HS-27A (cell line): ENCODE results near the gene SLC24A4.

Source experiments
- DNase-seq: peaks from one replicate; pipeline ENCODE4 v3.0.0-alpha.2; 2012; ENCODE audit warnings: low read depth, missing footprints

Gene SLC24A4

DNA sequence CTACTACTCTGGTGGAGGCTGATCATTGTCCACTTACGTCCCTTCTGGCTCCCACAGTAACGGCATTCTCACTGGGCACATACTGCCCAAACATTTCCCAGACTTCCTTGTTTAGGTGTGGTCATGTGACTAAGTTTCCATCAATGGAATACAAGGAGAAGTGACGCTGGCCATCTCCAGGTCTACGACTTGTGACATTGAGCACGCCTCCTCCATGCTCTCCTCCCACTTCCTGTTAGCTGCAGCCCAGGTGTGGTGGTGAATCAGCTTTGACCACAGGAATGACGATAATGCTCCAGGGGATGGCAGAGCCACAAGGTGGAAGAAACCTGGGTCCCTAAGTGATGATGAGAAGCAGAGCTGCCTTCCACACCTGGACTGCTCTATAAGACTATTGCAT lies 6.0 kb upstream of the SLC24A4 start:
- DNase-seq = no peak

DNA sequence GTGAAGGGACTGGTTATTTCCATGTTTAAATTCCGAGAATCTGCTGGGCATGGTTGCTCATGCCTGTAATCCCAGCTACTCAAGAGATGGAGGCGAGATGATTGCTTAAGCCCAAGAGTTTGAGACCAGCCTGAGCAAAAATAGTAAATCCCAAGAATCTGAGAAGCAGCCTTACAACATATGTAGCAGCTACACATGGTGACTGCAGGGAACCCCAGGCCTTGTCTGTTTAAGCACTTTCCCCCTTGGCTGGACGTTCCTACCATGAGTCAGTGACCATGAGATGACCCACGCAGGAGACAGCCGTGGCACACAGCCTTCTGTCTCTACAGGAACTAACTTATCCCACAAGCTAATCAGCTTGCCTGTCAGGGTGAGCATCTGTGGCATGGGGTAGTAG lies 5.5 kb upstream of the SLC24A4 start:
- no peak for DNase-seq

GRCh38 chr14:92321701-92322100 lies 1.3 kb upstream of the SLC24A4 start:
- no peak for DNase-seq

DNA sequence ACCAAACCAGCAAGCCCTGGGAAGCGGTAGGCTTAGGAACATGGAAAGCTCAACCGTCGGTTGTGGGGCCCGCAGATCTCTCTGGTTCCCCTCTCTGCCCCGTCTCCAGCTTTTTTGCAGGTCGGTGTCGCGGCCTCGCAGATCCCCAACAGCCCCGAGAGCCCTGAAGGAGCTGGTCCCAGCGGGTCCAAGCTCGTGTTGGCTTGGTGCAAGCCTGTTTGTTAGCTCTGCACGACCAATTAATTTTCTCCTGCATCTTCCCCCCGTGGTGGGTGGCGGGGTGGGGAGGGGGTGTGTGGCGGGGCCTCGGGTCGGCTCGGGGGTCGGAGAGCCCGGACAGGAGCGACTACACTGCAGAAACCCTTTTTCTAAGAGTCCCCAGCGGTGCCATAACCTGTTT lies 449 bp upstream of the SLC24A4 start:
- DNase-seq = no peak

- DNase-seq = no peak
Observed at GRCh38 chr14:92323916-92324818, 1.2 kb downstream of the SLC24A4 start.

DNA sequence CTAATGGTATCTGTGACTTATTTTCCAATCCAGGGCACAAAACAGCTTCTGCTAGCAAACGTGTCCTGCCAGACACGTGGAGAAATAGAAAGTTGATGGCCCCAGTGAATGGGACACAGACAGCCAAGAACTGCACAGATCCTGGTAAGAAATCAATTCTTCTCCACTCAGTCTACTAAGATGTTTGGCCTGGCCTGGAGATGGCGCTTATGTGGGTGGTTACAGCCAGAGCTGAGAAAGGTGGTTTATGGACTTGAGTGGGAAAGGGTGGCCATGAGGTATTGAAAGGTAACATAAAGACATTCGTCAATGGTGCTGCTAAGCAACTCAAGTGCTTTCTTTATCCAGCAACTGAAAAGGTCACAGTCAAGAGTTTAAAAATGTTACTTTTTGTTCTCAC lies 2.9 kb downstream of the SLC24A4 start:
- no peak for DNase-seq

DNA sequence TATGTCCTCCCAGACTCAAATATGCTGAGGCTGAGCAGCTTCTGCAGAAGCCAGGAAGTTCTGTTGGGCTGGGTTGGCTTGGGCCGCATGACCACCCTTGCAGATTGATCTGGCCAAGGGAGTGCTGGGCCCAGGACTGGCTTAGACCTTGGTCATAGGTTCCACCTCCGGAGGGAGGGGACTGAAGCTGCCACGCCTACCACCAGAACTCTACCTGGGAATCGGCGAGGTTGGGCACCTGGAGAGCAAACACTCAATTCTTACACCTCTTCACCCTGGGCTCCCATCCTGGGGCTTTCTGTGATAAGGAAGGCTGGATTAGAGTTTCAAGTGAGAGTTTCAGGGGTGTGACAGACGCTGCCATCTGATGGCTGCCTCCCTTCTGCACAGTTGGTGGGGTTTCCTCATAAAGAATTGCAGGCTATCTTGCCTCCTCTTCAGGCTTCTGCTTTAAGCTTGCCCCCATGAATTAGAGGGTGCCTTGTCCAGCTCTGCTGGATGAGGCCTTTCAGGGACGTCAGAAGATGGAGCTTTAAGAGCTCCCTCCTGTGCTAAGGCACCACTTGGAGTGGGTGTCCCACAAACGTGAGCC lies 5.8 kb downstream of the SLC24A4 start:
- DNase-seq = no peak

GRCh38 chr14:92334050-92334449 lies 11.1 kb downstream of the SLC24A4 start:
- DNase-seq = no peak

DNA sequence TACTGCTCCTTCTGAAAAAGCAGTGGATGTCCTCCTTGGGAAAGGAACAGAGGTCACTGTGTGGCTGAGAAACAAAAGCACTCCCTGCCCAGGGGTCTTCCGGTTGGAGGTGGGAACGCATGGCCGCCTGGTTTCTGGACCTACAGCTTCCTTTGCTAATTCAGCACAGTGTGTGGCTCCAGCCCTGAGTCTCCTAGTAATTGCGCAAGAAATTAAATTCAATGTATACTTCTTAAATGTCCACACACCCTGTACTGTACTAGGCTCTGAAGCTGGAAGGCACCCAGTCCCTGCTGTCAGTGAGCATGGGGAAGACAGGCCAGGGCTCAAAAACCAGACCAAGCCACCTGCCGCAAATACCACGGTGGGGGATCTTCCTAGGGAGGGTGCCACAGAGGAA lies 13.4 kb downstream of the SLC24A4 start:
- no peak for DNase-seq

DNA sequence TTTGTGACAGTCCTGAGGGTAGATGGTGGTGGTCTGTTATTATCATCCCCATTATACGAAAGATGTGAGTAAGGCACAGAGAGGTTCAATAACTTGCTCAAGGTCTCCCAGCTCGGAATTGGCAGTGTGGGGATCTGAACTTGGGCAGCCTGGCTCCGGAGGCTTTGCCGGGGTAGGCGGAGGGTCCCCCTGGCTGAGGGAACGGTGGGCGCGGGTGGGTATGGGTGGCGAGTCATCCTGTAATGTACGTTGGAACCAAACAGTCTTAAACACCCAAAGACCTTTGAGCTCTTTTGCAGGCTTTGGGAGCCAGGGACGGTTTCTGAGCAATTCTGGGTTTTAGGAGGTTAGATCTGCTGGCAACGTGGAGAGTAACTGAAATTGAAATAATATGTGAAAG lies 16.5 kb downstream of the SLC24A4 start:
- no peak for DNase-seq

GRCh38 chr14:92340071-92340470 lies 17.1 kb downstream of the SLC24A4 start:
- no peak for DNase-seq

DNA sequence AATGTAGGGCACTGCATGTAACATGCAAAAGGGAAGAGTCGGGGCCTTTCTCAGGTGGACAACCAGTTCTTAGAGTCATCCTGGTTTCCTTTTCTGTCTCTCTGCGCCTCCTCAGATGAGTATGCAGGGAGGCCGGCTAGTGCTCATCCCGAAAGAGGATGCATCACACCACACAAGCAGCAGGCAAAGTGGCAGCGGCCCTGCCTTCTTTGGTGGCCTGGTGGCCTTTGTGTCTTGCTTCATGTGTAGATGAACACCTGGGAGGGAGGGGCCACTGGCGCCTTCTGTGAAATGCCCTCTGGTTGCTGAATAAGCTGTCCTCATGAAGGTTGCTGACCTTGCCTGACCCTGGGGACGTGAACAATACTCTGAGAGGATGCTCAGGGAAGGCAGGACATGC lies 18.0 kb downstream of the SLC24A4 start:
- DNase-seq = no peak

DNA sequence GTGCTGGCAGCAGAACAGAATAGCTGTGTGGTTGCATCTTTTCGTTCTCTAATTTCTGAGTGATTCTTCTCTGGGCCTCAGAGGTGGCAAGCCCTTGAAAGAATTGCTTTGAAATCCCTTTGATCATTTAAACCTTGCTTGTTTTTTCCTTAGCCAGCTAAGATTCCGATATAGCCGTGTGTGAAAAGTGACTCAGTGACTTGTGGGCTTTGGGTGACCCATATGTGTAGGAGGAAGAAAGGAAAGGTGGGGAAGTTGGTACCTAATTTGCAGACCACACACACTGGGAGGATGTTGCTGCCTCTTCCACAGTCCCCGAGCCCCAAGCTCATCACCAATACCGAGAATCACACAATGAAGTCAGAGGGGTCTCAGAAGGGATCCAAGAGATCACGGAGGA lies 18.8 kb downstream of the SLC24A4 start:
- DNase-seq = no peak

DNA sequence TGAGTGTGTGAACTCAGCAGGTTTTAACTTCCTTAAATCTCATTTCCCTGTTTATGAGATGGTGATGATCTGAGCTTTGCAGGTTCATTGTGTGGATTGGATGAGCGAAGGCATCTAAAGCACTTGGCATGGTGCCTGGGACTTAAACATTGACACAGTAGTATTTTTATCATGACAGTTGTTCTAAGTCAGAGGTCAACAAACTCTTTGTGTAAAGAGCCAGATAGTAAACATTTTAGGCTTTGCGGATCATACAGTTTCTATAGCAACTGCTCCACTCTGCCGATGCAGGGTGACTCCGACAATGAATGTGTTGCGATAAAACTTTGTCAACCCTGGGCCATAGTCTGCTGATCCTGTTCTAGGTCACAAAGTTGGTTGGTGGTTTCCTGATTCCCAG lies 25.2 kb downstream of the SLC24A4 start:
- DNase-seq = no peak

DNA sequence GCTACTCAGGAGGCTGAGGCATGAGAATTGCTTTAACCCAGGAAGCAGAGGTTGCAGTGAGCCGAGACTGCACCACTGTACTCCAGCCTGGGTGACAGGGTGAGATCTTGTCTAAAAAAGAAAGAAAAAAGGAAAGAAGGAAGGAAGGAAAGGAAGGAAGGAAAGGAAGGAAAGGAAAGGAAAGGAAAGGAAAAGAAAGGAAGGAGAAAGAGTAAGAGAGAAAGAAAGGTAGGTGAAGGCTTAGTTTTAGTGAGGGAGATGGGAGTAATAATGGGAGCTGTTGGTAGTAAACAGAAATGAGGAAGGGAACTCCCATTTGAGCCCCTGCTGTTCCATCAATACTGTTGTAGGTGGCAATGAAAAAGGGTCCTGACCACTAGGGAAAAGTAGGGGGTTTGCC lies 28.8 kb downstream of the SLC24A4 start:
- DNase-seq = no peak

DNA sequence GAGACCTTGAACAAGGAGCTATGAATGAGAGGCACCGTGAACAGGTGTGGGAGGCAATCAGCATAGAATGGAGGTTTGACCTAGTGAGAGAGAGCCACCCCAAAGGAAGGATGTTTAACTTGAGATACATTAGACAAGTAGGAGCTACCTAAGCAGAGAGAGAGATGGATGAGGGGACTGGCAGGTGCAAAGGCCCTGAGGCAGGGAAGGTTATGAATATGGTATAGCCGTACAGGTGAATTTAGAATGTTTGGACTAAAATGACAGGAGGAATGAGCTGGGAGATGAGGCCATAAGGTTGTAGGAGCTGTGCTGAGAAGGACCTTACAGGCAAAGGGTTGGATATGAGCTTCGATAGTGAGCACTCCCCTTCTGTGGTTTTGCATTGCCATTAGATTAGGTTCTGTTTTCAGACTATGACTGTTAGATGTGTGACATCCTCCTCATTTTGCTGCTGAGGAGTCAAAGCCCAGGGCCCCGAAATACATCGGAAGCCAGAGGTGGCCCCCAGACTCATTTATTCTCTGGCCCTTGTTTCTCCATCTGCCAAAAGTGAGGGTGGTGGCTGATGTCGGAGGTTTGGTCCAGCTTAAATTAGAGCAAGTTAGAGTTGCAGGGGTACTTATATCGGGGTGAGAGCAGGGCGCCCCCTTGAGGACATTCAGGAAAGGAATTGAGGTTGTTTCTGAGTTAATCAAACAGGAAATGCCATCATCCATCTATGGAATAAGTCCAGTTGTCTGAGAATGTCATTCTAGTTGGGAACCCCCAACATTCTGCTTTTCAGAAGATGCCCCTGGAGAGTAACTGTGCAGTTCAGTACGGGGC lies 29.4 kb downstream of the SLC24A4 start:
- no peak for DNase-seq

- no peak for DNase-seq
Observed at GRCh38 chr14:92353447-92353846, 30.5 kb downstream of the SLC24A4 start.

GRCh38 chr14:92356677-92357076 lies 33.7 kb downstream of the SLC24A4 start:
- DNase-seq = no peak

DNA sequence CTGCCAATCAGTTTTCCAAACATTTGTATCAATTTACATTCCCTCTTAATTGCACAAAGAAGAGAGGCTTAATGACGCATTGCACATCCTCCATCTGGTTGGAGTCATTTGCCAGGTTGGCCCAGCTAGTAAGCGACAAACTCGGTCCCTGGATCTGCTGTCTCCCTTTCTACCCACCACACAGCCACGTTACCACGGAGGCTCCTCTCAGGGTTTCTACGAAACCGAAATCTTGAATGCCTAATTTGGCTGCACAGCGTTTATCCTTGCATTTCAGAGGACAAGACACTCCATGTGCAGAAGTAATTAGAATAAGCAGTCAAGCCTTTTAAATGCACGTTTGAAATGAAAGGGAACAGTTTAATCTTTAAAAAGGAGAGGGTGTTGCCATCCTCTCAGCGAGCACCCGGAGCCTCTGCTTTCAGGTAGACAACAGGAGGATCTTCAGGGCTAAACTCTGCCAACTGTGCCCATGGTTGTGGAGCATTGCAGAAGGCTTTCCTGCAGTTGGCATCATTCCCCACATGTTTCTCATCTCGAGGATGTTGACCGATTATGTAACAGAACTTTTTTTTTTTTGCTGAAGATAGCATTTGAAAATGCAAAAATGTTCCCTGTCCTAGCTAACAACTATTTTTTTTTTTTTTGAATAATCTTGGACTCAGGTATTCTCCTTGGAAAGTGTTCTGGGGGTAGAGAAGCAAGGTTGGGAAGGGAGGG lies 37.8 kb downstream of the SLC24A4 start:
- DNase-seq = no peak

DNA sequence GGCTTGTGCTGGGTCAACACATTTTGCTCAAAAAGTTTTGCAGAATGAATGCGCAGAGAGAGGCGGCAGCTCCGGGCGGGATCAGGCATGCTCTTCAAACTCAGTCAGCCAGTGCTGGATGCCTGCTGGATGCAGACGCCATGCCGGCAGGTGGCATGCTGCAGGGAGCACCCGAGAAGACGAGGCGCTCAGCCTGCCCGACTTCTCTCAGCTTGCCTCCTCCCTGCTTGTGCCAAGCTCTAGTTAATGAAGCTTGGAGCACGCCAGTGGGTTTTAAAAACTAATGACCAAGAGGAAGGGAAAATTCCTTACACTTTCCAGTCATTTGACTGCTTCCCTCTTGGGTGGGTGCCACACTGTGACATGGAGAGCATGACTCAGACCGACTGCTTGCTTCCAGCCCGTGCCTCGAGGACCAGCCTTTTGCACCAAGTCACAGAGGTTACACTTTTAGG lies 39.8 kb downstream of the SLC24A4 start:
- DNase-seq = no peak

- DNase-seq = no peak
Observed at GRCh38 chr14:92366237-92366636, 43.3 kb downstream of the SLC24A4 start.

GRCh38 chr14:92368001-92368400 lies 45.0 kb downstream of the SLC24A4 start:
- no peak for DNase-seq
